Inflammatory macrophage treated with lipopolysaccharide for 4 hours (primary cell): ENCODE data around the gene LIPG.

Experiments used
- DNase-seq: peaks from one replicate; pipeline ENCODE4 v3.0.0-alpha.2; 2020

The LIPG gene

GRCh38 chr18:49640741-49641140, 78.9 kb downstream of the LIPG start:
- no peak for DNase-seq

- no peak for DNase-seq
Observed at GRCh38 chr18:49645196-49645595, 83.3 kb downstream of the LIPG start.

DNA sequence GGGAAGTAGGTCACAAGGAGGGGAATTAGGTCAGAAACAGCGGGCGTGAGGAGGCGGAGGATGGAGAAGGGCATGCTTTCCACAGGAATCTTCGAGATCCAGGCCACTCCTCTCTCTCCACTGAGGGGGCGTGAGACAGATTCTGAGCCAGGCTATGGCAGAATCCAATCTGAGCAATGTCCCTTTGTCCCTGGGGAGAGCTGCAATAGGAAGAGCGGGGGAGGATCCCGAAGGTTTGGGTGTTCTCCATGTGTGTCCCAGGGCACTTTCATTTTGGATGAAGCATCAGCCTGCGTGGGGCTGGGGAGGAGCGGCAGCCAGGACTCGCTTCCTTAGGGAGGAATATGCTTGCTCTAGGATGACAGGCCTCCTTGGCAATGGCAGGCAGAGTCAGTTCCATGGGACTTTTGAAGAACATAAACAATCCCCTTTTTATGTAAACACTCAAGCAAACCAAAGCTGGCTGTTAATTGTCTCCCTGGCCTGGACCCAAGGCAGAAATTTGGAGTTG, 84.0 kb downstream of the LIPG start:
- DNase-seq: no peak

- no peak for DNase-seq
Observed at GRCh38 chr18:49646873-49647272, 85.0 kb downstream of the LIPG start.

- DNase-seq: no peak
Observed at GRCh38 chr18:49647496-49648168, 85.8 kb downstream of the LIPG start.

- DNase-seq: no peak
Observed at GRCh38 chr18:49648326-49648725, 86.5 kb downstream of the LIPG start.
